Lower leg skin (tissue), 4 donors: ENCODE data around the gene SRSF5. TPM values are rescaled to one million over a fixed set of nuclear protein-coding genes. Genes with fewer than 3 reads are reported as not detected.
A peak's percentile ranks its signal among the peaks of the same experiment; 100 is the strongest.
"Not testable (repeated sequence)": the region's sequence is repeated elsewhere in the genome, so short reads cannot be mapped to it uniquely, and the experiment has no call there.

ENCODE experiments used
- DNase-seq, 2 donors: peaks; one replicate each; pipeline ENCODE4 v3.0.0-alpha.2; 2019; ENCODE audit warnings: low spot score in 2 of 2
- H3K4me3 ChIP-seq: fragments of 200-600 bp; sonication (generic); 2 replicates; pipeline ENCODE4 v1.5.1; 2017; ENCODE audit warnings: mild to moderate bottlenecking, low read depth; ENCODE audit not compliant: poor library complexity, severe bottlenecking
- CTCF ChIP-seq, 3 donors: fragments of 450-650 bp; IDR thresholded peaks; one replicate each; pipeline ENCODE4 v1.5.1; 2016; ENCODE audit warnings: antibody characterized with exemption in 3 of 3, mild to moderate bottlenecking in 3 of 3, moderate library complexity in 2 of 3
- POLR2A ChIP-seq, 2 donors: fragments of 450-650 bp; IDR thresholded peaks; one replicate each; pipeline ENCODE4 v1.6.1; 2016 to 2017; ENCODE audit warnings: antibody characterized with exemption in 2 of 2, mild to moderate bottlenecking in 1 of 2, moderate library complexity in 1 of 2
- WGBS, 2 donors: methylation state at CpG; one replicate each; pipeline ENCODE4 v1.1.5; 2018; 5-methylcytosine and 5-hydroxymethylcytosine counted together
- intact Hi-C: fragments of 100-400 bp; cut with DNase I; formaldehyde crosslinking; loops from one replicate; pipeline ENCODE4 v1.15.0; 2023; ENCODE audit warnings: low total_unique reads
- total RNA-seq, 4 donors: library from RNA; depleted of rRNA; stranded (reverse); fragments of >200 nt; gene quantifications; one replicate each; pipeline ENCODE4 v1.1.0, GENCODE V29; 2016

SRSF5 gene
- total RNA-seq, 4 donors from 2014 or later = 297 to 612 (median 380) TPM

GRCh38 chr14:69811868-69812252 is 44.9 kb downstream of the SRSF5 start:
- TF ChIP-seq CTCF (IDR thresholded peaks at IDR 0.05) (no peak), POLR2A (IDR thresholded peaks at IDR 0.05) (no peak)
- WGBS, 2 donors = 89 to 93% methylated on average over 10 of the region's 10 CpGs
- H3K4me3 ChIP-seq = no peak overlapping the region
- no peak for DNase-seq
- intact Hi-C loops = no loop called here

GRCh38 chr14:69812711-69813110 is 45.8 kb downstream of the SRSF5 start:
- DNase-seq = peak in 1 of 2 donors; percentile 37
- TF ChIP-seq POLR2A (IDR thresholded peaks at IDR 0.05) (no peak), CTCF (IDR thresholded peaks at IDR 0.05) (no peak)
- intact Hi-C loops = no loop called here
- WGBS, 2 donors = 50 to 53% methylated on average over 9 of the region's 9 CpGs
- no peak overlapping the region for H3K4me3 ChIP-seq

- H3K4me3 ChIP-seq, intact Hi-C loops: not testable (repeated sequence)
- 76 to 79% methylated on average over 6 of the region's 6 CpGs for WGBS, 2 donors
- peak in 1 of 2 donors; percentile 23 for DNase-seq
Measured at GRCh38 chr14:69813346-69813745, 46.4 kb downstream of the SRSF5 start.

GRCh38 chr14:69814397-69814796 is 47.5 kb downstream of the SRSF5 start:
- WGBS, 2 donors = 43 to 50% methylated on average over 3 of the region's 3 CpGs
- intact Hi-C loops = no loop called here
- TF ChIP-seq POLR2A (IDR thresholded peaks at IDR 0.05) (no peak), CTCF (IDR thresholded peaks at IDR 0.05) (no peak)

GRCh38 chr14:69815556-69815955 is 48.6 kb downstream of the SRSF5 start:
- TF ChIP-seq CTCF (IDR thresholded peaks at IDR 0.05) (no peak), POLR2A (IDR thresholded peaks at IDR 0.05) (no peak)
- WGBS, 2 donors = 59 to 60% methylated on average over 5 of the region's 5 CpGs
- no peak overlapping the region for H3K4me3 ChIP-seq
- peak in 1 of 2 donors; percentile 45 for DNase-seq
- intact Hi-C loops = loop anchor here (5.0 kb wide), 1 partner anchor 212 kb away; no protein-coding TSS in a partner anchor

More at GRCh38 chr14:69814397-69814796, 47.5 kb downstream of the SRSF5 start:
- DNase-seq = no peak
- no peak overlapping the region for H3K4me3 ChIP-seq

GRCh38 chr14:69816216-69816615 is 49.3 kb downstream of the SRSF5 start:
- 65 to 80% methylated on average over 5 of the region's 5 CpGs for WGBS, 2 donors
- no peak for DNase-seq
- TF ChIP-seq CTCF (IDR thresholded peaks at IDR 0.05) (no peak), POLR2A (IDR thresholded peaks at IDR 0.05) (no peak)
- intact Hi-C loops = loop anchor here (5.0 kb wide), 1 partner anchor 211 kb away; no protein-coding TSS in a partner anchor
- no peak overlapping the region for H3K4me3 ChIP-seq
